Lower leg skin (tissue), 3 donors: ENCODE data around the gene PTGDS.

Experiments used
- POLR2A ChIP-seq, 2 donors: fragments of 450-650 bp; IDR thresholded peaks; one replicate each; pipeline ENCODE4 v1.6.1; 2016 to 2017; ENCODE audit warnings: antibody characterized with exemption in 2 of 2, mild to moderate bottlenecking in 1 of 2, moderate library complexity in 1 of 2
- TF ChIP-seq, protein P1 (sequence below), 3 donors: fragments of 450-650 bp; IDR thresholded peaks; one replicate each; pipeline ENCODE4 v1.5.1; 2016; ENCODE audit warnings: antibody characterized with exemption in 3 of 3, mild to moderate bottlenecking in 3 of 3, moderate library complexity in 2 of 3

GRCh38 chr9:137023583-137023991 lies 46.3 kb downstream of the PTGDS start:
- TF ChIP-seq, protein P1, sequence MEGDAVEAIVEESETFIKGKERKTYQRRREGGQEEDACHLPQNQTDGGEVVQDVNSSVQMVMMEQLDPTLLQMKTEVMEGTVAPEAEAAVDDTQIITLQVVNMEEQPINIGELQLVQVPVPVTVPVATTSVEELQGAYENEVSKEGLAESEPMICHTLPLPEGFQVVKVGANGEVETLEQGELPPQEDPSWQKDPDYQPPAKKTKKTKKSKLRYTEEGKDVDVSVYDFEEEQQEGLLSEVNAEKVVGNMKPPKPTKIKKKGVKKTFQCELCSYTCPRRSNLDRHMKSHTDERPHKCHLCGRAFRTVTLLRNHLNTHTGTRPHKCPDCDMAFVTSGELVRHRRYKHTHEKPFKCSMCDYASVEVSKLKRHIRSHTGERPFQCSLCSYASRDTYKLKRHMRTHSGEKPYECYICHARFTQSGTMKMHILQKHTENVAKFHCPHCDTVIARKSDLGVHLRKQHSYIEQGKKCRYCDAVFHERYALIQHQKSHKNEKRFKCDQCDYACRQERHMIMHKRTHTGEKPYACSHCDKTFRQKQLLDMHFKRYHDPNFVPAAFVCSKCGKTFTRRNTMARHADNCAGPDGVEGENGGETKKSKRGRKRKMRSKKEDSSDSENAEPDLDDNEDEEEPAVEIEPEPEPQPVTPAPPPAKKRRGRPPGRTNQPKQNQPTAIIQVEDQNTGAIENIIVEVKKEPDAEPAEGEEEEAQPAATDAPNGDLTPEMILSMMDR (IDR thresholded peaks at IDR 0.05) = no peak
- no peak for TF ChIP-seq POLR2A (IDR thresholded peaks at IDR 0.05)
